Measurements from ENCODE around the gene UBE2C. TPM values are rescaled to one million over a fixed set of nuclear protein-coding genes. Genes with fewer than 3 reads are reported as not detected.

Gene UBE2C
- total RNA-seq, 1 experiment from 2014 or later = 173 TPM

- ATAC-seq (no peak), DNase-seq (ENCODE audit: low read depth, low spot score) (no peak)
- no TSS peak for BruUV-seq (replicated peaks)
- peaks cover 17% of the 10 kb centered on the region for H3K4me1 ChIP-seq (ENCODE audit: control insufficient read depth, insufficient read depth, low read length)
- H3K36me3 ChIP-seq (ENCODE audit: control insufficient read depth, insufficient read depth, low read length) = no peaks in the 10 kb centered on the region; the same call in 1 of the 2 replicates
- no peaks in the 10 kb centered on the region for H3K27me3 ChIP-seq (ENCODE audit: control insufficient read depth, insufficient read depth, low read length)
- H3K27ac ChIP-seq (ENCODE audit: low read length) = no peak overlapping the region; the same call in 1 of the 2 replicates
- POLR2A ChIA-PET = no interaction called here
- intact Hi-C loops (cut with micrococcal nuclease; ENCODE audit: unreplicated experiment) (no loop called here), in situ Hi-C loops (cut with HindIII; ENCODE audit: low pct_unique_long_range_greater_than_20kb, low sequenced_read_pairs) (no loop called here)
- H3K9me3 ChIP-seq (ENCODE audit: control insufficient read depth, insufficient read depth, low read depth, low read length) = no peaks in the 10 kb centered on the region
- peak overlapping the region in 1 of 2 experiments; percentile 65 for H3K4me3 ChIP-seq (ENCODE audit: low read depth in 2 of 2, low read length in 2 of 2)
- no peak for TF ChIP-seq REST (IDR thresholded peaks at IDR 0.05; ENCODE audit: insufficient read depth in 1 of 2, low read depth in 2 of 2, low read length in 1 of 2)
- TF ChIP-seq SIN3A (IDR thresholded peaks at IDR 0.05; ENCODE audit: borderline replicate concordance, insufficient read depth, low read depth, low read length) = no peak
- TF ChIP-seq POLR2AphosphoS5 (IDR thresholded peaks at IDR 0.05; ENCODE audit: low read depth, low read length) = no peak
- no peak for TF ChIP-seq TCF7L2 (IDR thresholded peaks at IDR 0.05; ENCODE audit: low read depth, low read length)
- no peak for TF ChIP-seq CTCF (IDR thresholded peaks at IDR 0.05)
- CTCF ChIA-PET = no interaction called here
Measured at GRCh38 chr20:45835329-45835765, 22.9 kb downstream of the UBE2C start.

- Histone ChIP-seq H3K27me3 (ENCODE audit: control insufficient read depth, insufficient read depth, low read length) (no peaks in the 10 kb centered on the region), H3K27ac (ENCODE audit: low read length) (no peak overlapping the region), H3K9me3 (ENCODE audit: control insufficient read depth, insufficient read depth, low read depth, low read length) (no peaks in the 10 kb centered on the region), H3K4me3 (ENCODE audit: low read depth in 2 of 2, low read length in 2 of 2) (peak overlapping the region in 1 of 2 experiments; percentile 65; a peak in 2 of 4 replicates), H3K4me1 (ENCODE audit: control insufficient read depth, insufficient read depth, low read length) (peaks cover 17% of the 10 kb centered on the region), H3K36me3 (ENCODE audit: control insufficient read depth, insufficient read depth, low read length) (no peaks in the 10 kb centered on the region; the same call in 1 of the 2 replicates)
- in situ Hi-C loops (cut with HindIII; ENCODE audit: low pct_unique_long_range_greater_than_20kb, low sequenced_read_pairs) = no loop called here
- no peak for DNase-seq (ENCODE audit: low read depth, low spot score)
- intact Hi-C loops (cut with micrococcal nuclease; ENCODE audit: unreplicated experiment) = no loop called here
- no peak for TF ChIP-seq REST (IDR thresholded peaks at IDR 0.05; ENCODE audit: insufficient read depth in 1 of 2, low read depth in 2 of 2, low read length in 1 of 2)
- TF ChIP-seq POLR2AphosphoS5 (IDR thresholded peaks at IDR 0.05; ENCODE audit: low read depth, low read length) = no peak
- no peak for TF ChIP-seq SIN3A (IDR thresholded peaks at IDR 0.05; ENCODE audit: borderline replicate concordance, insufficient read depth, low read depth, low read length)
- TF ChIP-seq CTCF (IDR thresholded peaks at IDR 0.05) = no peak
- no peak for TF ChIP-seq TCF7L2 (IDR thresholded peaks at IDR 0.05; ENCODE audit: low read depth, low read length)
- POLR2A ChIA-PET = no interaction called here
- BruUV-seq (replicated peaks) = no TSS peak
- CTCF ChIA-PET = no interaction called here
- ATAC-seq = no peak
Measured at GRCh38 chr20:45835825-45836224, 23.4 kb downstream of the UBE2C start.
